Vagina (tissue), 2 donors: ENCODE data around the gene FUT8. TPM values are rescaled to one million over a fixed set of nuclear protein-coding genes. Genes with fewer than 3 reads are reported as not detected.

ENCODE experiments used
- DNase-seq, 2 donors: peaks; one replicate each; pipeline ENCODE4 v3.0.0-alpha.2; 2017; ENCODE audit errors: extremely low spot score in 2 of 2
- H3K27ac ChIP-seq: fragments of 200-600 bp; sonication (generic); one replicate; pipeline ENCODE4 v1.5.1; 2019
- H3K27me3 ChIP-seq: fragments of 200-600 bp; sonication (generic); one replicate; pipeline ENCODE4 v1.5.1; 2019
- H3K36me3 ChIP-seq, 2 donors: fragments of 200-600 bp; sonication (generic); one replicate each; pipeline ENCODE4 v1.5.1; 2017 to 2019
- H3K4me1 ChIP-seq: fragments of 200-600 bp; sonication (generic); one replicate; pipeline ENCODE4 v1.5.1; 2019
- H3K4me3 ChIP-seq, 2 donors: fragments of 200-600 bp; sonication (generic); 1 replicate in 1 of 2; 2 replicates in 1 of 2; pipeline ENCODE4 v1.5.1; 2016 to 2019
- H3K9me3 ChIP-seq: fragments of 200-600 bp; sonication (generic); one replicate; pipeline ENCODE4 v1.5.1; 2019
- CTCF ChIP-seq, 3 experiments: fragments of 450-650 bp in 2 of 3; fragments of 200-600 bp in 1 of 3; sonication (generic) in 1 of 3; IDR thresholded peaks; one replicate each; pipeline ENCODE4 v1.5.1; 2017 to 2019; ENCODE audit warnings: antibody characterized with exemption in 3 of 3, mild to moderate bottlenecking in 2 of 3, moderate library complexity in 2 of 3
- POLR2A ChIP-seq, 2 donors: fragments of 450-650 bp; IDR thresholded peaks; one replicate each; pipeline ENCODE4 v1.6.1; 2017; ENCODE audit warnings: antibody characterized with exemption in 2 of 2, mild to moderate bottlenecking in 2 of 2, moderate library complexity in 2 of 2
- POLR2AphosphoS5 ChIP-seq, 2 donors: sonication (generic); formaldehyde crosslinking; IDR thresholded peaks; one replicate each; pipeline ENCODE4 v1.9.0; 2017; ENCODE audit warnings: antibody characterized with exemption in 2 of 2, mild to moderate bottlenecking in 2 of 2, low read depth in 1 of 2; ENCODE audit not compliant: insufficient read depth in 1 of 2
- intact Hi-C: fragments of 100-400 bp; cut with DNase I; formaldehyde crosslinking; loops from one replicate; pipeline ENCODE4 v1.15.1; 2023
- total RNA-seq: library from RNA; depleted of rRNA; stranded (reverse); fragments of >200 nt; gene quantifications from one replicate; pipeline ENCODE4 v1.2.3, GENCODE V29; 2016

The FUT8 gene
- total RNA-seq, 1 donor from 2014 or later = 35.1 TPM

- peaks cover 13% of the 10 kb centered on the region for H3K4me1 ChIP-seq
- no peak overlapping the region for H3K4me3 ChIP-seq
- H3K27ac ChIP-seq = no peak overlapping the region
- no peaks in the 10 kb centered on the region for H3K9me3 ChIP-seq
- no peak for DNase-seq
- no peak for TF ChIP-seq CTCF (IDR thresholded peaks at IDR 0.05)
- TF ChIP-seq POLR2A (IDR thresholded peaks at IDR 0.05) = no peak
- no peak for TF ChIP-seq POLR2AphosphoS5 (IDR thresholded peaks at IDR 0.05; ENCODE audit: insufficient read depth in 1 of 2, low read depth in 1 of 2)
- no peaks in the 10 kb centered on the region for H3K36me3 ChIP-seq
- H3K27me3 ChIP-seq = no peaks in the 10 kb centered on the region
- intact Hi-C loops = no loop called here
These were observed 83.9 kb downstream of the FUT8 start for GRCh38 chr14:65496178-65496993.

- no peak for DNase-seq
- no peak for TF ChIP-seq POLR2A (IDR thresholded peaks at IDR 0.05)
- TF ChIP-seq POLR2AphosphoS5 (IDR thresholded peaks at IDR 0.05; ENCODE audit: insufficient read depth in 1 of 2, low read depth in 1 of 2) = no peak
- no peak for TF ChIP-seq CTCF (IDR thresholded peaks at IDR 0.05)
- H3K4me3 ChIP-seq = no peak overlapping the region
- intact Hi-C loops = no loop called here
- H3K9me3 ChIP-seq = no peaks in the 10 kb centered on the region
- no peaks in the 10 kb centered on the region for H3K36me3 ChIP-seq
- H3K27me3 ChIP-seq = no peaks in the 10 kb centered on the region
- H3K27ac ChIP-seq = no peak overlapping the region
- peaks cover 13% of the 10 kb centered on the region for H3K4me1 ChIP-seq
These were observed 86.6 kb downstream of the FUT8 start for GRCh38 chr14:65499138-65499537.

GRCh38 chr14:65500075-65500474, 87.5 kb downstream of the FUT8 start:
- no peak for DNase-seq
- Histone ChIP-seq H3K36me3 (no peaks in the 10 kb centered on the region), H3K4me1 (peaks cover 13% of the 10 kb centered on the region), H3K9me3 (no peaks in the 10 kb centered on the region), H3K27ac (no peak overlapping the region), H3K27me3 (no peaks in the 10 kb centered on the region), H3K4me3 (no peak overlapping the region)
- intact Hi-C loops = no loop called here
- TF ChIP-seq POLR2AphosphoS5 (IDR thresholded peaks at IDR 0.05; ENCODE audit: insufficient read depth in 1 of 2, low read depth in 1 of 2) (no peak), POLR2A (IDR thresholded peaks at IDR 0.05) (no peak), CTCF (IDR thresholded peaks at IDR 0.05) (no peak)

DNA sequence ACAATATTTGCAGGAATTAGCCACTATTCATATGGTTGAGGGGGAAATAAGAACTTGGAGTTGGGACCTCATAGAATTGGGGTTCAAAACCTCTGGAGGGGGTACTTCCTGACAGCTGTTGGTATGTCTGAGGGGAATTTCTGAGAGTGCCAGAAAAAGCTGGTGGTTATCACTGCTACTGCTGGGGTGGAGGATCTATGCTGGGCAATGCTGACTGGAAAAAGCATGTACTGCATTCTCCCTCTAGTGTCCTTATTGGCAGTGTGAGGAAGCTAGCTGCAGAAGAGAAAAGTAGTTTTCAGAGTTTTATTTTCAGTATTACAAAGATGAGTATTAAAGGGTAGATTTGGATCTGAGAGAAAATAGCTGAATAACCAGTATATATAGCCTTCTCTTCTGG, 88.8 kb downstream of the FUT8 start:
- H3K4me3 ChIP-seq = no peak overlapping the region
- no peak for TF ChIP-seq CTCF (IDR thresholded peaks at IDR 0.05)
- no peak for TF ChIP-seq POLR2AphosphoS5 (IDR thresholded peaks at IDR 0.05; ENCODE audit: insufficient read depth in 1 of 2, low read depth in 1 of 2)
- TF ChIP-seq POLR2A (IDR thresholded peaks at IDR 0.05) = no peak
- H3K4me1 ChIP-seq = peaks cover 13% of the 10 kb centered on the region
- DNase-seq = no peak
- no peaks in the 10 kb centered on the region for H3K27me3 ChIP-seq
- intact Hi-C loops = no loop called here
- H3K27ac ChIP-seq = no peak overlapping the region
- H3K9me3 ChIP-seq = no peaks in the 10 kb centered on the region
- no peaks in the 10 kb centered on the region for H3K36me3 ChIP-seq

DNA sequence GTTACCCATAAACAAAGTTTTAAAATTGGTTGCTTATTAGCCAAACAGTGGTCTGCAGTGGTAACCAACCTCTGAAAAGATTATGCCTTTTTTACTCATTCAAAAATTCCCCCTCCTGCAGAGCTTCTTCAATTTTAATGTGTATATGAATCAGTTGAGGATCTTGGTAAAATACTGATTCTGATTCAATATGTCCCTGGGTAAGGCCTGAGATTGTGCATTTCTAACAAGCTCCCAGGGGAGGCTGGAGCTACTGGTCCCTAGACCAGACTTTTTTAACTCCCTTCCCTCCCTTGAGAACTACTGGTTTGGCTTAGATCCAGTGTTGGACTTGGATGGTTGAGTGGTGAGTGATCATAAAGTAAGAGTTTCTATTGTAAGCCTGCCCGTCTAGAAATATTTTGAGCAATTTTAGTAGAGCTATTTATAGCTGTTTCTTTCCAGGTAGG, 90.2 kb downstream of the FUT8 start:
- Histone ChIP-seq H3K9me3 (no peaks in the 10 kb centered on the region), H3K27ac (no peak overlapping the region), H3K27me3 (no peaks in the 10 kb centered on the region), H3K36me3 (no peaks in the 10 kb centered on the region), H3K4me3 (no peak overlapping the region), H3K4me1 (peaks cover 13% of the 10 kb centered on the region)
- TF ChIP-seq CTCF (IDR thresholded peaks at IDR 0.05) = no peak
- no peak for TF ChIP-seq POLR2A (IDR thresholded peaks at IDR 0.05)
- no peak for TF ChIP-seq POLR2AphosphoS5 (IDR thresholded peaks at IDR 0.05; ENCODE audit: insufficient read depth in 1 of 2, low read depth in 1 of 2)
- DNase-seq = no peak
- intact Hi-C loops = no loop called here
